Mucosa of descending colon (tissue), 3 donors: ENCODE measurements around the gene IGFBP7. TPM values are rescaled to one million over a fixed set of nuclear protein-coding genes. Genes with fewer than 3 reads are reported as not detected.

ENCODE experiments used
- ATAC-seq: fragments of 200-7000 bp; cut with Tn5 transposase; one replicate; pipeline ENCODE4 v1.9.1; 2020; ENCODE audit warnings: mild to moderate bottlenecking, moderate library complexity
- DNase-seq, 3 donors: peaks; one replicate each; pipeline ENCODE4 v3.0.0-alpha.2; 2020
- H3K36me3 ChIP-seq: fragments of 200-600 bp; one replicate; pipeline ENCODE4 v1.8.0; 2021; ENCODE audit warnings: low read depth, mild to moderate bottlenecking
- H3K4me1 ChIP-seq: fragments of 200-600 bp; one replicate; pipeline ENCODE4 v1.8.0; 2021; ENCODE audit warnings: low read depth, mild to moderate bottlenecking
- H3K4me3 ChIP-seq: fragments of 200-600 bp; one replicate; pipeline ENCODE4 v1.8.0; 2021; ENCODE audit warnings: mild to moderate bottlenecking
- H3K9me3 ChIP-seq: fragments of 200-600 bp; one replicate; pipeline ENCODE4 v1.8.0; 2021; ENCODE audit warnings: mild to moderate bottlenecking
- CTCF ChIP-seq: fragments of 200-600 bp; IDR thresholded peaks from one replicate; pipeline ENCODE4 v1.8.0; 2022; ENCODE audit warnings: antibody characterized with exemption, mild to moderate bottlenecking
- intact Hi-C, 2 donors: fragments of 100-400 bp; cut with DNase I in 1 of 2; cut with micrococcal nuclease in 1 of 2; formaldehyde crosslinking; loops; one replicate each; pipeline versions ENCODE4 v1.11.0 to v1.11.1; 2022; cut with DNase I, micrococcal nuclease
- total RNA-seq, 3 donors: library from RNA; stranded (reverse); fragmentation: NEBNext Ultra II Directional in 2 of 3; extraction: Animal tissue kit (Norgen Biotek cat#: 25700) in 2 of 3; gene quantifications; one replicate each; pipeline versions ENCODE4 v1.2.1 to v1.2.4, GENCODE V29; 2021 to 2023
- donor health status: DM: no; HTN: no; CAD: no; lungs with moderate emphysema.
- donor health status: DM: no; HTN: no; CAD: no.
- donor health status: DM: no; HTN: yes; CAD: no.

IGFBP7 gene
- total RNA-seq, 3 donors from 2014 or later, result 32.7 to 225 (median 116) TPM

DNA sequence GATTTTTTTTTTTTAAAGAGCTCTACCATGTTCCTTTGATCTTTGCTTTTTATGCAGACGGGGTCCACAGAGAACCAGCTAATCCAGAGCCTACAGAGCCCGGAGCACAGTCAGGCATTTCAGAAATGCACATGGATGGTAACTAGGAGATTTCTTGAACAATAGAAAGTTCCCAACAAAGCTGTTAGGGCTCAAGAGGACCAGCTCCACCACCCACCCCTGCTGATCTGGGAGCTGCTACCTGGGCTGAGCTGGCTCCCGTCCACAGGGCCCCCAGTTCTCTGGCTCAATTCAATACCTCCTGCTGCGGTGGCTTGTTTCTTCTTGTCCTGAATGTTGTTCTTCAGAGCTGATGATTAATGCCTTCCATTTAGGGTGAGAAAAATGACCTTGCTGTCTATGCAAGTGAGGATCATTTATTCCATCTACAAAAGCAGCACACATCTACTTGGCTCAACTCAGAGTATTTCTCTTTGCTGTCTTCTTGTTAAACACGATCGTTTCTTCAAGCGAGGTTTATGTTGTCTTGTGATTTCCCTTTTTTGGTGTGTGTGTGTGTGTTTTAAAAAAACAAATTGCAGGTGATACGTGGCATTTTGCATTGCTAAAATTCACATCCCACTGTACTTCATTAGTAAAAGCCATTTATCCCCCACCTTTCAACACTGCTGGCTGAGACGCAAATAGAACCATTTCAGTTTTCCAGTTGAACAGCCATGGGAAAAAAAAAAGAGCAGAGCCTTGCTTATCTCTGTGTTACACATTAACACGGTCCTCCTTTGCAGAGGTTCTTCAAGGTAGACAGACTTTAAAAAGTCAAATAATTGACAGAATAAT, 31.3 kb downstream of the IGFBP7 start:
- Histone ChIP-seq H3K4me1 (peaks cover 6% of the 10 kb centered on the region), H3K36me3 (no peaks in the 10 kb centered on the region), H3K9me3 (no peaks in the 10 kb centered on the region), H3K4me3 (no peak overlapping the region)
- no peak for DNase-seq
- TF ChIP-seq CTCF, result no peak
- intact Hi-C loops, result no loop called here
- peak; percentile 52 for ATAC-seq

GRCh38 chr4:57077550-57078343, 32.4 kb downstream of the IGFBP7 start:
- Histone ChIP-seq H3K9me3 (no peaks in the 10 kb centered on the region), H3K4me1 (peaks cover 6% of the 10 kb centered on the region), H3K4me3 (no peak overlapping the region), H3K36me3 (no peaks in the 10 kb centered on the region)
- intact Hi-C loops, result no loop called here
- DNase-seq (no peak), ATAC-seq (no peak)
- TF ChIP-seq CTCF, result no peak

- no peak for TF ChIP-seq CTCF
- intact Hi-C loops, result no loop called here
- Histone ChIP-seq H3K36me3 (no peaks in the 10 kb centered on the region), H3K9me3 (no peaks in the 10 kb centered on the region), H3K4me1 (peaks cover 6% of the 10 kb centered on the region), H3K4me3 (no peak overlapping the region)
- DNase-seq (no peak), ATAC-seq (no peak)
Observed at GRCh38 chr4:57076646-57077045, 33.5 kb downstream of the IGFBP7 start.

- H3K4me1 ChIP-seq, result peaks cover 6% of the 10 kb centered on the region
- no peak for TF ChIP-seq CTCF
- no peak for DNase-seq
- no peak overlapping the region for H3K4me3 ChIP-seq
- ATAC-seq, result no peak
- H3K9me3 ChIP-seq, result no peaks in the 10 kb centered on the region
- H3K36me3 ChIP-seq, result no peaks in the 10 kb centered on the region
- intact Hi-C loops, result no loop called here
Observed at GRCh38 chr4:57075367-57075766, 34.8 kb downstream of the IGFBP7 start.

- Histone ChIP-seq H3K4me1 (peaks cover 6% of the 10 kb centered on the region), H3K9me3 (no peaks in the 10 kb centered on the region), H3K36me3 (no peaks in the 10 kb centered on the region), H3K4me3 (no peak overlapping the region)
- DNase-seq (no peak), ATAC-seq (no peak)
- intact Hi-C loops, result no loop called here
- no peak for TF ChIP-seq CTCF
Observed at GRCh38 chr4:57074744-57075143, 35.4 kb downstream of the IGFBP7 start.
